ENCODE results near the gene FOXG1. TPM values are rescaled to one million over a fixed set of nuclear protein-coding genes. Genes with fewer than 3 reads are reported as not detected.

Gene FOXG1
- polyA plus RNA-seq, 2 donors: 0.10 to 0.12 TPM

DNA sequence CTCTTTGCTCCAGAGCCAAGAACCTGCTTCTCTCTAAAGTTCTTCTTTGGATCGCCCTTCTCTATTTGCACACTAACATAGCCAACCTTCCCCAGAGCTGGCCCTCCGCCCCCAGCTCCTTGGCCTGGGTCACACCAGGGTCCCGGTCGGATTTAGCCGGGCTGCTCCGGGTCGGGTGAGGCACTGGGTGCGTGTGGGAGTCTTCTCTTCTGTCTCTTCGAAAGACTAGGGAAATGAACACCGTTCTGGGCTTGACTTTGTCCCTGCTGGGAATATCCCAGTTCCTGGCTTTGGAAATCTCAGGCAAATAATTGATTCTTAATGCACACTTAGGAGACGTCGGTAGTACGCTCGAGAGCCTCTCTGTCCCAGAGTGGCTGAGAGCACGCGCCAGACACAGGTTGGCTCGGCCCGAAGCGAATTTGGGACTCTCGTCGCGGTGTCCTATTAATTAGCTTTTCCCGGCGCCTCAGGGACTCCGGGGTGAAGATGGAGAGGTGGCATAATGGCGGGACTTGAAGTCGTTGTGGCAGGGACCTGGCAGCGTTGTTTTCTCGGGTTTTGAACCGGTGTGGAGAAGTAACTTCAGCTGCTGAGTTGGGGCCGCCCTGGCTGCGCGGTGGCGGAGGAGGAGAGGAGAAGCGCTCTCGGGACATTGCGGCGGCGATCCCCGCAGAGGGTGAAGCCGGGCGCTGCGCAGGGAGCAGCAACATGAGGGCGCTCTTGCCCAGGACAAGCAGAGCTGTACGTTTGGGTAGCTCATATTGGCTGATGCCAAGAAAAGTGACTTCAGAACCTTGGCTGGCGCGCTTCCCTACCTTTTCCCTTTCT lies 7.5 kb downstream of the FOXG1 start:
- H3K4me3 ChIP-seq (ENCODE audit: low read depth in 1 of 2, low read length in 2 of 2): no peak overlapping the region
- no peaks in the 10 kb centered on the region for H3K9me3 ChIP-seq (ENCODE audit: control insufficient read depth in 2 of 2, insufficient read depth in 1 of 2, low read depth in 1 of 2, low read length in 1 of 2)
- no peaks in the 10 kb centered on the region for H3K4me1 ChIP-seq (ENCODE audit: control insufficient read depth in 2 of 2, insufficient read depth in 2 of 2, low read length in 1 of 2)
- 7 to 13% methylated on average over 46 to 47 of the region's 47 CpGs for WGBS, 2 donors
- peaks cover 0 to 20% of the 10 kb centered on the region in 2 donors for H3K27me3 ChIP-seq (ENCODE audit: control insufficient read depth in 1 of 2, insufficient read depth in 2 of 2, low read length in 2 of 2)
- no peaks in the 10 kb centered on the region for H3K36me3 ChIP-seq (ENCODE audit: control insufficient read depth in 2 of 2, insufficient read depth in 2 of 2, low read length in 1 of 2)
- H3K27ac ChIP-seq (ENCODE audit: low read depth in 2 of 2, low read length in 1 of 2): no peak overlapping the region

DNA sequence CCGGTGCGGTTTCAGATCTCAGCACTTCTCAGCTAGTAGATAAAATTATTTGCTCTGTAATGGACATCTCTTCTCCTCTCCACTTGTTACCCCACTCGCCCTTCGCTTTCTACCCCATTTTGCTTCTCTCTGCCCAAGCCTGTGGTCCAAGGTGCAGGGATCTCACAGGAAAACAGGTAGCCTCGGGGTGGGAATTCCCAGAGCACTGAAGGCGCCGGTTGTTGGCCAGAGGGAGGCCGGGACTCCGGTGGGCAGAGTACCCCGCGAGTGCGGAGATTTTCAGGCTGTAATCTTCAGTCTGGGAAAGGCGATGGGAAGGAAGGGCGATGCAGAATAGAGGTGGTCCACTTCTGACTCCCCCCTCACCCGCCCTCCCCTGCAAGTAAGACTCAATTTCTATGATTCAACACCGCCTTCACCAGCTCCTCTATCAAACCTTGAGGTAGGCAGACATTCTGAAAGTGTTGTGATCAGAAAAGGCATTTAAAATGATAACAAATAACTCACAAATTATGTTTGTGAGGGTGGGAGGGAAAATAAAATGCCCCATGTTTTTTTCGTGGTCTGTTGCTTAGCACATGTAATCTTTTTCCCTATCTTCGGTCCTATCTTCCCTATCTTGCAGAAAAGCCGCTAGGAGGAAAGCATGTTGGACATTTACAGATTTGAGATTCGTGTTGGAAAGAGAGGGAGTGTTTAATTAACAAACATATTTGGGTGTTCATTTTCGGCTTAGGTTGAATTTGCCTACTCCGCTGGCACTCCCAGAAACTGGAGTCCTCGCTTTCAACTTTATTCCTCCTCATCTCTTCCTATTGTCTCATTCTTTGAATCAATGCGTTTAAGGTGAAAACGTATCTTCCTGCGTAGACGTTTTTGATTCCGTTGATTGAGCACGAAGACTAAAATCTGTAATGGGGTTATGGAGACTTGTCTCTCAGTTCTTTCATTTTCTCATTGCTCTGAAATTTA lies 8.5 kb downstream of the FOXG1 start:
- Histone ChIP-seq H3K27ac (ENCODE audit: low read depth in 2 of 2, low read length in 1 of 2) (no peak overlapping the region), H3K4me3 (ENCODE audit: low read depth in 1 of 2, low read length in 2 of 2) (no peak overlapping the region), H3K36me3 (ENCODE audit: control insufficient read depth in 2 of 2, insufficient read depth in 2 of 2, low read length in 1 of 2) (no peaks in the 10 kb centered on the region), H3K4me1 (ENCODE audit: control insufficient read depth in 2 of 2, insufficient read depth in 2 of 2, low read length in 1 of 2) (no peaks in the 10 kb centered on the region), H3K9me3 (ENCODE audit: control insufficient read depth in 2 of 2, insufficient read depth in 1 of 2, low read depth in 1 of 2, low read length in 1 of 2) (no peaks in the 10 kb centered on the region), H3K27me3 (ENCODE audit: control insufficient read depth in 1 of 2, insufficient read depth in 2 of 2, low read length in 2 of 2) (peaks cover 0 to 20% of the 10 kb centered on the region in 2 donors)
- 14 to 17% methylated on average over 29 of the region's 29 CpGs for WGBS, 2 donors

DNA sequence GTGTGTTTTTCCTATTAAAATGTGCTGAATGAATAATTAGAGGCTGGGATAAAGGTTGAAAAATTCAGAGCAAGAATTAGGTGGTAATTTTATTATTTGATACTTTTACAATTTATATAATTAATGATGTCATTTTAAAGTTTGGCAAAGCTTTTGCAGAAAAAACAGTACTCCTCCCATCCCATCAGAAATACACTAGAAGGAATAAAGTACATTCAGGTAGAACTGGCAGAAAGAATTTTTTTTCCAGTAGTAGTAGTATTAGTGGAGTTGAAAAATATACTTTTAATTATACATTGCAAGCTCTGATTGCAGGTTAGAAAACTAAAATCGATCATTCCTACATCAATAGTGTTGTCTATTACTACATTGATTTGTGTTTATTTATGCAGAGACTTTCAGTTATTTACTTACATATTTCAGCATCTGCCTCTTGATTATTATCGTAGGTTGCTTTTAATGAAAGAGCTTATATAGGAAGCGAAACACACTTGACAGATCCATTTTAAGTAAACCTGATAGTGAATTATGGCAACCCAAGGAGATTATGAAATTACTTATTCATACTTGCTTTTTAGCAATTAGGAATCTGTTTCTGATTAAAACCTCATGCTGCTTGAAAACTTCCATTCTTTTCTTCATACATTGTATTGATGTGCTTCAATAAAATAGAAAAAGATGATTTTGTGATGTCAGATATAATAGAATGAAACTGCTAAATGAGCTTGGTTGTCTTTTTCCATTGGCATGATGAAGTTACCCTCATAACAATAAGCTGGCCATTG lies 10.1 kb downstream of the FOXG1 start:
- H3K27ac ChIP-seq (ENCODE audit: low read depth in 2 of 2, low read length in 1 of 2): no peak overlapping the region
- WGBS, 2 donors: 26 to 30% methylated on average over 3 of the region's 3 CpGs
- no peaks in the 10 kb centered on the region for H3K4me1 ChIP-seq (ENCODE audit: control insufficient read depth in 2 of 2, insufficient read depth in 2 of 2, low read length in 1 of 2)
- no peaks in the 10 kb centered on the region for H3K9me3 ChIP-seq (ENCODE audit: control insufficient read depth in 2 of 2, insufficient read depth in 1 of 2, low read depth in 1 of 2, low read length in 1 of 2)
- H3K27me3 ChIP-seq (ENCODE audit: control insufficient read depth in 1 of 2, insufficient read depth in 2 of 2, low read length in 2 of 2): peaks cover 0 to 22% of the 10 kb centered on the region in 2 donors
- H3K4me3 ChIP-seq (ENCODE audit: low read depth in 1 of 2, low read length in 2 of 2): no peak overlapping the region
- H3K36me3 ChIP-seq (ENCODE audit: control insufficient read depth in 2 of 2, insufficient read depth in 2 of 2, low read length in 1 of 2): no peaks in the 10 kb centered on the region

DNA sequence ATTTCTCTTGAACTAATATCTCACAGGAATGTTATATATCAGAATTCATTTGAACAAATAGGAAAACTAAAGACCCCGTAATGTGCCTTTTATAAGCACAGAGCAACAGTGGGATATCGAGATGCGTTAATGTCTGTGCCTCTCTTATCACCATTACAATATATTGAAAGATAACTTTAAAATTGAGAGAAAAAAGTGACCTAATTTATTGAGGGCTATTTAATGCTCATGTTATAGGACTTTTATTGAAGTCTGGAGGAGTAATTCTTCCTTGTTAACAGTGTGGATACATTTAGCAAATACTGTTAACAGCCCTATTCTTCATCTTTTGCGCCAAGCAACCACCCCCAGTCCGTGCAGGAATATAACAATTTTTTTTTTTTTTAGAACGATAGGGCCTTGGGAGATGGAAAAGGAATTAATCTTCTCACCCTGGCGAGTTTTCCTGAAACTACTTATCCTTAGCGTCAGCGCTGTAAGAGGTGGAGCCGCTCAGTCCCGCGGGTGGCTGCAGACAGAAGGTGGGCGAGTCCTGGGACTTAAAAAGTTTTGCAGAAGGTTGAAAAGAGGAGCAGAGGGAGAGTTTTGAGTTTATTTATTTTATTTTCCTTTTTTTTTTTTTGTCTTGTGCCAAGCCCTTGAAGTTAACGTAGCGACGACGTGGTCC lies 11.0 kb downstream of the FOXG1 start:
- Histone ChIP-seq H3K9me3 (ENCODE audit: control insufficient read depth in 2 of 2, insufficient read depth in 1 of 2, low read depth in 1 of 2, low read length in 1 of 2) (no peaks in the 10 kb centered on the region), H3K36me3 (ENCODE audit: control insufficient read depth in 2 of 2, insufficient read depth in 2 of 2, low read length in 1 of 2) (no peaks in the 10 kb centered on the region), H3K4me3 (ENCODE audit: low read depth in 1 of 2, low read length in 2 of 2) (no peak overlapping the region), H3K4me1 (ENCODE audit: control insufficient read depth in 2 of 2, insufficient read depth in 2 of 2, low read length in 1 of 2) (no peaks in the 10 kb centered on the region), H3K27ac (ENCODE audit: low read depth in 2 of 2, low read length in 1 of 2) (no peak overlapping the region), H3K27me3 (ENCODE audit: control insufficient read depth in 1 of 2, insufficient read depth in 2 of 2, low read length in 2 of 2) (peaks cover 0 to 20% of the 10 kb centered on the region in 2 donors)
- 13 to 20% methylated on average over 17 of the region's 17 CpGs for WGBS, 2 donors

DNA sequence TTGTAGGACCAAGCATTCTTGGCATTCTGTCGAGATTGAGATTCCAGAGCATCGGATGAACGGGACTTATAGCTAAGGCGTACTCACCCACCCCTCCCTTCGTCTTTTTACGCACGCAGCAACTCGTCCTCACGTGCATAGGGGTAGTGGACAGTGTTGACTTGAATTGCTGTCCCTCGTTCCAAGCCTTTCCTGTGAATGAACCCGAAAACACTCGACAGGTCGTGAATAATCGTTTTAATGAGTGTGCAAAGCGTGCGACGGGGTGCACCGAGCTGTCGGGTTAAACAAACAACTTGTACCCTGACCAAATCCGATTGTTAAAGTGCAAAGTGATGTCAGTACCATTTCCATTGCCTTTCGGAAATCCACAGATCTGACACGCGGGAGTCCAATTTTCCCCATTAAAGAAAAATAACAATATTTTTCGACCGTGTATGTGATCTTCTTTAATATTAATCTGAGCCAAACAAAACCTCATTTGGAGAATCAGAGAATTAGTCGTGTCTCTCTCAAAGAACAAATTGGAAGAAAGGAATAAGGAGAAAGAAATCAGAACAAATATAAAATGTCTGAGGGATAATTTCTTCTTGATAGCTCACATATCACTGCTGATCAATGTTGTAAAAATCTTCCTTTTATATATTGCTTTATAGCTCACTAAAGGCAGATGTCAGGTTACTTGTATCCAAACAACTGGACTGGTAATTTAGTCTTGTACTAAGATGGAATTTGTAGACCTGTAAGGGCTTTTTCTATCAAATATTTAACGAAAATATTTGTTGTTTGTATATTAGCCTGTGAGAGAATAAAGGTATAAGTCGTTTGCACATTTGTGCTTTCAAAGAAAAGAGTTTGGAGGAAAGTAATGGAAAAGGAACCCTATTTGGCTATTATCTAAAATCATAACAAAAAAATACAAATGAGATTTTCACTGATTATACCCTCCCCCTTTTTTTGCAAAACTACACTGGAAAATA lies 11.8 kb downstream of the FOXG1 start:
- H3K4me1 ChIP-seq (ENCODE audit: control insufficient read depth in 2 of 2, insufficient read depth in 2 of 2, low read length in 1 of 2): no peaks in the 10 kb centered on the region
- H3K27me3 ChIP-seq (ENCODE audit: control insufficient read depth in 1 of 2, insufficient read depth in 2 of 2, low read length in 2 of 2): peaks cover 0 to 14% of the 10 kb centered on the region in 2 donors
- H3K36me3 ChIP-seq (ENCODE audit: control insufficient read depth in 2 of 2, insufficient read depth in 2 of 2, low read length in 1 of 2): no peaks in the 10 kb centered on the region
- no peak overlapping the region for H3K4me3 ChIP-seq (ENCODE audit: low read depth in 1 of 2, low read length in 2 of 2)
- H3K9me3 ChIP-seq (ENCODE audit: control insufficient read depth in 2 of 2, insufficient read depth in 1 of 2, low read depth in 1 of 2, low read length in 1 of 2): no peaks in the 10 kb centered on the region
- WGBS, 2 donors: 9 to 11% methylated on average over 28 of the region's 28 CpGs
- no peak overlapping the region for H3K27ac ChIP-seq (ENCODE audit: low read depth in 2 of 2, low read length in 1 of 2)

DNA sequence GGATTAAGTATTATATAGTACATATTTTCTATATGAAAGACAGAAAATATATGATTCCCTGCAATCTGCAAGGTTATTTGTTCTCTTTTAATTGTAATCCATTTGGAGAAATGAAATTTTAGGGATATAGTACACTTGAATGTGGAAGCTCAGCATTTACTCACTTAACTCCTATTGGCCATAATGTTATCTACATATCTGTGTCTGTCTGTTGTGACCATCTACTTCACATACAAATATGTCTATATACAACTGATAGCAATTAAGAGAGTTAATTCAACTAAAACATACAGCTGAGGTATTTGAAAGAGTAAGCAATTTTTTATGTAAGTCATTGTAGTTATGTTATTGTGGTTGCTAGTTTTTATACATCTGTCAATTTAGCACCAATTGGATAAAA lies 12.9 kb downstream of the FOXG1 start:
- Histone ChIP-seq H3K4me3 (ENCODE audit: low read depth in 1 of 2, low read length in 2 of 2) (no peak overlapping the region), H3K36me3 (ENCODE audit: control insufficient read depth in 2 of 2, insufficient read depth in 2 of 2, low read length in 1 of 2) (no peaks in the 10 kb centered on the region), H3K9me3 (ENCODE audit: control insufficient read depth in 2 of 2, insufficient read depth in 1 of 2, low read depth in 1 of 2, low read length in 1 of 2) (no peaks in the 10 kb centered on the region), H3K27ac (ENCODE audit: low read depth in 2 of 2, low read length in 1 of 2) (no peak overlapping the region), H3K4me1 (ENCODE audit: control insufficient read depth in 2 of 2, insufficient read depth in 2 of 2, low read length in 1 of 2) (no peaks in the 10 kb centered on the region), H3K27me3 (ENCODE audit: control insufficient read depth in 1 of 2, insufficient read depth in 2 of 2, low read length in 2 of 2) (peaks cover 0 to 10% of the 10 kb centered on the region in 2 donors)

DNA sequence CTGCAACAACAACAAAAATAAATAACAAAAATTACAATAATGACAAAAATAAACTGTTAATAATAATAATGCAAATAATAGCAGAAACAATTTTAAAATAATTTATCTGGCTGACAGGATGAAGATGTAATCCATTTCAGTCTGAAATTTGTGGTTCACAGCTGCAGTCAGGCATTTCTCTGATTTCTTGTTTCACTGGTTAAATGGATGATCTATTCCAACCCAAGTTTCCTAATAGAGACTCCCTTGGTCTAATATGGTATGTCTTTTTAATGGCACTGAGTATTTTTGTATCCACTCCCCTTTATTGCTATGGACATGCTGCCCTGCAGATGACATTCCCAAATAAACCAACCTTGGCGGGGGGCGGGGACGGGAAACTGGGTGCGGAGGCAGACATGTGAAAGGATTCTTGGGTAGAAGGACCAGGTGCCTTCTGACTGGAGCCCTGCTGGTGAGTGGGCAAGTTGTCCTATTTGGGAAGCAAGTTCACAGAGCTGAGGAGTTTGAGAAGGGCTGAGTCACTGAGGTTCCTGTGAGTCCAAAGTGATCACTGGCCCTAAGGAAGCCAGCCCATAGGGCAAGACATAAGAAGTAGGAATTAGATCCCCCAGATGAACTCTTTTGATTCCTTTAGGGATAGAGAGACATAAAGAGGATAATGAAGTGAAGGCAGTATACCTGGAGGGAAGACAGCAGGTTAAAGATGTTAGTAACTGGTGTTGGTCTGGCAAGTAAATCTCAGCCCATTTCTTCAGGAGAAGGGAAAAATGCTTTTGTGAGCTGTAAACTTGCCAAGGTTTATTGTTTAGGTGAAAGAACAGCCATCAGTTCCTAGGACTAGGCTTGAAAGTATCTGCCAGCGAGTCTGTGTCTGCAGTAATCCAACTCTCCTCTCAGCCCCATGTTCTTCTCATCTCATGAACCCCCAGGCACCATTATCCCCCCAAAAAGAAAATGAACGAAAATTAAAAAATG lies 14.5 kb downstream of the FOXG1 start:
- 17 to 20% methylated on average over 6 of the region's 6 CpGs for WGBS, 2 donors
- no peaks in the 10 kb centered on the region for H3K36me3 ChIP-seq (ENCODE audit: control insufficient read depth in 2 of 2, insufficient read depth in 2 of 2, low read length in 1 of 2)
- H3K4me3 ChIP-seq (ENCODE audit: low read depth in 1 of 2, low read length in 2 of 2): no peak overlapping the region
- peaks cover 0 to 4% of the 10 kb centered on the region in 2 donors for H3K4me1 ChIP-seq (ENCODE audit: control insufficient read depth in 2 of 2, insufficient read depth in 2 of 2, low read length in 1 of 2)
- no peak overlapping the region for H3K27ac ChIP-seq (ENCODE audit: low read depth in 2 of 2, low read length in 1 of 2)
- H3K9me3 ChIP-seq (ENCODE audit: control insufficient read depth in 2 of 2, insufficient read depth in 1 of 2, low read depth in 1 of 2, low read length in 1 of 2): peaks cover 0 to 8% of the 10 kb centered on the region in 2 donors
- H3K27me3 ChIP-seq (ENCODE audit: control insufficient read depth in 1 of 2, insufficient read depth in 2 of 2, low read length in 2 of 2): peaks cover 0 to 18% of the 10 kb centered on the region in 2 donors
